ACC112 (cell line): ENCODE results near the gene CNNM4.

Experiments
- H2AFZ ChIP-seq: fragments of 200-600 bp; sonication (generic); one replicate; pipeline ENCODE4 v1.6.0; 2017; ENCODE audit warnings: antibody characterized with exemption, low read length; ENCODE audit not compliant: unreplicated experiment
- H3K27ac ChIP-seq: fragments of 200-600 bp; sonication (generic); 2 replicates; pipeline ENCODE4 v1.5.1; 2014; ENCODE audit warnings: low read depth, mild to moderate bottlenecking, antibody characterized with exemption, low read length, moderate library complexity
- H3K27me3 ChIP-seq: fragments of 200-600 bp; sonication (generic); 2 replicates; pipeline ENCODE4 v1.6.1; 2014; ENCODE audit warnings: mild to moderate bottlenecking, antibody characterized with exemption, low read length, moderate library complexity, mixed read lengths; ENCODE audit not compliant: insufficient read depth
- H3K36me3 ChIP-seq: fragments of 200-600 bp; sonication (generic); 2 replicates; pipeline ENCODE4 v1.6.1; 2016; ENCODE audit warnings: mild to moderate bottlenecking, antibody characterized with exemption, low read length, moderate library complexity, mixed read lengths; ENCODE audit not compliant: insufficient read depth
- H3K4me1 ChIP-seq: fragments of 200-600 bp; sonication (generic); one replicate; pipeline ENCODE4 v1.6.1; 2016; ENCODE audit warnings: low read length, mixed read lengths; ENCODE audit not compliant: insufficient read depth, unreplicated experiment, control insufficient read depth
- H3K4me3 ChIP-seq: fragments of 200-600 bp; sonication (generic); 2 replicates; pipeline ENCODE4 v1.5.1; 2014; ENCODE audit warnings: mild to moderate bottlenecking, low read depth, low read length
- H3K79me2 ChIP-seq: fragments of 200-600 bp; sonication (generic); one replicate; pipeline ENCODE4 v1.6.0; 2016; ENCODE audit warnings: low read length; ENCODE audit not compliant: control insufficient read depth, unreplicated experiment, insufficient read depth

CNNM4 gene

DNA sequence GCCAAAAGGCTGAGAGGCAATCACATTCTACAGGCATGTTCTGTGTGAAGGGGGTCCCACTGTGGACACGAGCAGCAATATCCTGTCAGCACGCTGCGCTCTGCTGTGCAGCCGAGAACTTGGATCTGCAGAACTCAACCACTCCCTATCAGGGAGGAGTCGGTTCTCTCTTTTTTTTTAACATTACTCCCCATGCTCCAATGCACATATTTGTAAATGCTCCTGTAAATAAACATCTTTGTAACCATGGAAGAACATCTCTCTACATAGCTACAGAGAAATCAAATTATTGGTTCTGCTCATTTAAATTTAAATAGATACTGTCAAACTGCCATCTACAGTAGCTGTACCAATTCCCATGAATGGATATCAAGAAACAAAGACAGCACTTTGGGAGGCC lies 86.1 kb downstream of the CNNM4 start:
- Histone ChIP-seq H3K4me1 (no peaks in the 10 kb centered on the region), H3K79me2 (no peaks in the 10 kb centered on the region), H3K36me3 (no peaks in the 10 kb centered on the region), H3K4me3 (no peak overlapping the region), H2AFZ (no peak overlapping the region), H3K27me3 (no peaks in the 10 kb centered on the region), H3K27ac (no peak overlapping the region)

DNA sequence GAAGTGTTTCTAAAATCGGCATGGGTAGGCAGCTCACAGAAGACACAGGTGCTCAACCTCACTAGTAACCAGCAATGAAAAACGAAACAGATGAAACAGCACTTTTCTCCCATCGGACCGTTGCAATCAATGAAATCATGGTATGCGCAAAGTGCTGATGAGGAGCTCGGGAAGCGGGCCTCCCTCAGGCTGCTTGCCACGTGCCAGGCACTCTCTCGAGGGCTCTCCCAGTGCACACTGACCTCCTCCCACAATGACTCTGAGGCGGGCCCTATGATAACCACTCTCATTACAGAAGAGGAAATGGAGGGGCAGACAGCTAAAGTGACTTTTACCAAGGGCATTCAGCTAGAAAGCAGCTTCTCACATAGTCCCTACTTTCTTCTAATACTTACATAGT lies 86.9 kb downstream of the CNNM4 start:
- Histone ChIP-seq H3K27me3 (no peaks in the 10 kb centered on the region), H2AFZ (no peak overlapping the region), H3K36me3 (no peaks in the 10 kb centered on the region), H3K79me2 (no peaks in the 10 kb centered on the region), H3K4me1 (no peaks in the 10 kb centered on the region), H3K4me3 (no peak overlapping the region), H3K27ac (no peak overlapping the region)

DNA sequence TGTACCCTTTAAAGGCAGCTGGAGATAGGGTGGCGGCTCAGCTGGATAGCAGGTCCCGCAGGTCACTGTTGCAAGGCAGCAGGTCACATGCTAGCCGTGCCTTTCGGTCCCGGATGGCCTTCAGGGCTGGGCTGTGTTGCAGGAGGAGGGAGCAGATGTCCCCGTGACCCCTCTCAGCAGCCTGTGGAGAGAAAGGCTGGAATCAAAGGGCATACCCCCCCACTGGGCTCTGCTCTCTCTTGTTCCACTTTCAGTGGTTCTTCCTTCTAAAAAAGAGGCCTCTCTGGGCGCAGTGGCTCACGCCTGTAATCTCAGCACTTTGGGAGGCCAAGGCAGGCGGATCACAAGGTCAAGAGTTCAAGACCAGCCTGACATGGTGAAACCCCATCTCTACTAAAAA lies 87.6 kb downstream of the CNNM4 start:
- Histone ChIP-seq H3K4me1 (no peaks in the 10 kb centered on the region), H3K27ac (no peak overlapping the region), H2AFZ (no peak overlapping the region), H3K79me2 (no peaks in the 10 kb centered on the region), H3K36me3 (no peaks in the 10 kb centered on the region), H3K27me3 (no peaks in the 10 kb centered on the region), H3K4me3 (no peak overlapping the region)

DNA sequence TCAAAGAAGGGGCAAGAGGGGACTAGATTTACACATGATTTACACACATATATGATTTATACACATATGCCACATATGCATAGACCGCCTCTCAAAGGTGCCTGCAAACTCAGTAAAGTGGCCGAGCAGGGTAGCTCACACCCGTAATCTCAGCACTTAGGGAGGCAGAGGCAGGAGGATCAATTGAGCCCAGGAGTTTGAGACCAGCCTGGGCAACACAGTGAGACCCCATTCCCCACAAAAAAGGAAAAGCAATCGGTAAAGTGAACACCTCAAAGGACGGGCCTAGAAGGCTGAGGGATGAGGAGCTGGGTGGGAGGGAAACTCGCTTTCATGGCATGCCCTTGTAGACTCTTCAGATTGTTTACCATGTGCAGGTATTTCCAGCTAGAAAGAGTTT lies 92.0 kb downstream of the CNNM4 start:
- Histone ChIP-seq H3K4me3 (no peak overlapping the region), H3K27ac (no peak overlapping the region), H3K27me3 (no peaks in the 10 kb centered on the region), H3K4me1 (peaks cover 5% of the 10 kb centered on the region), H2AFZ (no peak overlapping the region), H3K79me2 (no peaks in the 10 kb centered on the region), H3K36me3 (no peaks in the 10 kb centered on the region)

DNA sequence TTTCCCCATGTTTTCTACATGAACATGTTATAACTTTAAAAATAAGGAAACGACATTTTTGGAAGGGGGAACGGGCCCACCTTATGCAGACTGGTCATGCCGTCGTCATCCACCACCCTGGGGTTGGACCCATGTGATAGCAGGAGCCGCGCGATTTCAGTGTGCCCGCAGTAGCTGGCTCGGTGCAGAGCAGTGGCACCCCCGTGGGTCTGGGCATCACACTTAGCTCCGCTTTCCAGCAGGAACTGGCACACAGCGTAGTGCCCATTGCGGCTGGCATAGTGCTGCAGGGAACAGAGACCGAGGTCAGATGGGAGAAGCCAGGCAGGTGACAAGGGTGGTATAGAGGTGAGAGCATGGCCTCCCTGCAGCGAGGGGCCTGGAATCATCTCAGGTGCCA lies 92.6 kb downstream of the CNNM4 start:
- Histone ChIP-seq H3K79me2 (no peaks in the 10 kb centered on the region), H3K36me3 (no peaks in the 10 kb centered on the region), H3K4me1 (peaks cover 5% of the 10 kb centered on the region), H3K27me3 (no peaks in the 10 kb centered on the region), H3K4me3 (no peak overlapping the region), H2AFZ (no peak overlapping the region), H3K27ac (no peak overlapping the region)

DNA sequence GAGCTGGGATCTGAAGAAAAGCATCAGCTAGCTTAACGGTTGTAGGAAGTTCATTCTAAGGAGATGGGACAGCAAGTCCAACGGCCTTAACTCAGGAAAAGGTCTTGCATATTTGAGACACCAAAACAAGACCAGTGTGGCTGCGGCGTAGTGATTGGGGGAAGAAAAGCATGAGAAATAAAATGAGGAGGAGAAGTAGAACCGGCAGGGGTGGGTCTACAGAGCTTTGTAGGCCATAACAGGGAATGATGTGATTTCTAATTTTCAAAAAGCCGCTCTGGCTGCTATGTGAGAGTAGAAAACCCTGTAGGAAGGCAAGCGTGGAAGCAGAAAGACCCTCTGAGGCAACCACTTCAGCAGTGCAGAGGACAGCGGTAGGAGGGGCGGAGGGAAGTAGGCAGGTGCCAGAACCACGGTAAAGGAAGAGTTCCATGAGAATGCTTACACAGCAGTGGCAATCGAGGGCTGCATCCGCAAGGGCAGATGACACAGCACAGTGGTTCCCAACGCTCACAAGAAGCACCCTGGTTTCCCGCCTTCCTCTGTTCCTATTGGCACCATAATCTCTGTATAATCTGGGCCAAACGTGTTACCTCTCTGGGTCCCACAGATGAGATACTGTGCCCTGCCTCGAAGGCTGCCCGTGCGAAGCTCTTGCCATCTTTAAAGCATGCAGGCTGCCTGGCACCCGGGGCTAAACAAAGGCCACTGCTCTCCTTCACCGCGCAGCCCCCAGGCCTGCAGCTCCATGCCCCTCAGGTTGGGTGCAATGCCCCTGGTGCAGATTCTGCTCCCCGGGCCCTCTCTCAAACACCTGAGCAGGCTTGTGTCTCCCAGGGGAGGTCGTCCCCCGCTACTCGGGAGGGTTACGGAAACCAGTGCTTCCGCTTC lies 96.3 kb downstream of the CNNM4 start:
- H3K27ac ChIP-seq: no peak overlapping the region
- H3K4me1 ChIP-seq: peaks cover 5% of the 10 kb centered on the region
- no peaks in the 10 kb centered on the region for H3K79me2 ChIP-seq
- peak overlapping the region; percentile 82 for H2AFZ ChIP-seq
- H3K36me3 ChIP-seq: no peaks in the 10 kb centered on the region
- H3K27me3 ChIP-seq: no peaks in the 10 kb centered on the region
- peak overlapping the region; percentile 85 for H3K4me3 ChIP-seq

DNA sequence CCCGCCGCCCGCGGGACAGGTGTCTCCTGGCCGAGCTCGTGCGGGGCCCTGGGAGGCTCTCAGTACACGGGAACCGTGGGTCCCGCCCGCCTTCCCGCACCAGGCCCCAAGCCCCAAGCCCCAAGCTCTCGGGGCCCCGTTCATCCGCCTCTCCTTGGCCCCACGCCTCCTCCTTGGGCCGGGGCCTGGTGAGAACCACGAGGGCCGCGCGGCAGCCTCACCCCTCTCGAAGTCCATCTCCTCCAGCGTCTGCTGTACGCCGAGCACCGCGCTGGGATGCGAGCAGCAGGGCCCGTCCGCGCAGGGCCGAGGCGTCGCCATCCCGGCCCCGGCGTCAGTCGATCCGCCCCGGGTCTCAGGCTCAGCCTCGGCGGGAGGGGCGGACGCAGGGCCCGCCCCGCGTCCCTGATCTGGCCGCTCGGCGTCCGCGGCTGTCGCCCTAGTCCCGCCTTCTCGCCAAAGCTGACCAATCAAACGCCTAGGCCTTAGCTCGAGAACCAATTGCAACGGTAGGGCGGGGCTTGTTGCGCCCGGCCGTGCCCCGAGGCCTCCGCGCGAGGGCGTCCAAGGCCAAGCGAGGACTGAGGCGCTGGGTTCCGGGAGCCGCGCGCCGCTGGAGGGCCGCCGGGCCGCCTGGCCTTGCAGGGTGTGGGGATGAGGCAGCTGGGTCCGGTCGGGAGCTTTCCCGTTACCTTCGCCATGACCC lies 97.1 kb downstream of the CNNM4 start, which contains the start of gene ANKRD39:
TSS of gene ANKRD39 (minus strand) at position 350 of the 706 bp plus-strand sequence. CDS start at position 321, 29 bp downstream.
- peak within 1 kb of the TSS; percentile 85 for H3K4me3 ChIP-seq
- H3K36me3 ChIP-seq: no peaks in the 10 kb centered on the region
- peaks cover 5% of the 10 kb centered on the region for H3K4me1 ChIP-seq
- no peaks in the 10 kb centered on the region for H3K79me2 ChIP-seq
- no peak within 1 kb of the TSS for H3K27ac ChIP-seq
- no peaks in the 10 kb centered on the region for H3K27me3 ChIP-seq
- H2AFZ ChIP-seq: peak within 1 kb of the TSS; percentile 82

DNA sequence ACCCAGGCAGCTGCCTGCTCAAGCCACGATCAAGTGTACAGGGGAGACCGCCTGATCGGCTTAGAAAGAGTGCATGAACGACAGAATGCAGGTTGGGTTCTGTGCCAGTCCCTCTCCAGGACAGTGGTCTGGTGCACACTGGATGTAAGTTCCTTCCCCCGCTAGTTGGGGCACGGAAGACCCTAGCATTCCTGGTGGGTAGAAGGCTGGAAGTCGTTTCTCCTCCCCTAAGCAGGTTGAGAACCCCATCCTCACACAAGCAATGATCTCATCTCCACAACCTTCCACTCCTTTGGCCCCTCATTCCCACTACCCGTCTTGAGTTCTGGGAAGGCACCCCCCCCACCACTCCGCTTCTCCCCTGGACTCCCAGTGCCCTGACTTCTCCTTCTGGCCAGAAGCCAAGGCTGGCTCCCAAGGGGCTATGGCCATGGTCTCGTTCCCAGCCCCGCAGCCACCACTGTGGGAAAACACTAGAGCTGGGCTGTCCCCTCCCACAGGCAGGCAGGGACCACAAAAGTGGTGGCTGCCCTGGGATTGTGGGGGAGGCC lies 98.5 kb downstream of the CNNM4 start:
- H3K4me3 ChIP-seq: peak overlapping the region; percentile 85; the same call in 1 of the 2 replicates
- no peak overlapping the region for H3K27ac ChIP-seq
- no peaks in the 10 kb centered on the region for H3K27me3 ChIP-seq
- peaks cover 5% of the 10 kb centered on the region for H3K4me1 ChIP-seq
- H3K36me3 ChIP-seq: peaks cover 8% of the 10 kb centered on the region; the same call in 1 of the 2 replicates
- H2AFZ ChIP-seq: no peak overlapping the region
- H3K79me2 ChIP-seq: no peaks in the 10 kb centered on the region

DNA sequence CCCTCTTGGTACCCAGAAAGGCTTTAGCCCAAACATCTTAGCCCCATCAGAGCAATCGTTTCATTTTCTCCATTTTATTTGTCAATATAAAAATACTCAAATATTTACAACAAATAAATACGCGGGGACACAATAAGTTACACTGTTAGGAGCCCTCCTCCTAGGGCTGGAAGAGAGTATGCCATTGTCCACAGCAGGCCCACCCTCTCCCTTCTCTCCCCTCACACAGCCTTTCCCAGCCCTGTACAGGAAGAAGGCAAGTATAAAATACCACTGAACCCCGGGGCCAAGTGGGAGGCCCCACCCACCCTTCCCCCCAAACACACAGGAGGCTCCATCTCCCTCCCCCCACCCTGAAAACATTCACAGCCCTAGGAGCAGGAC lies 99.0 kb downstream of the CNNM4 start:
- no peak overlapping the region for H3K4me3 ChIP-seq
- no peak overlapping the region for H2AFZ ChIP-seq
- H3K27ac ChIP-seq: no peak overlapping the region
- H3K36me3 ChIP-seq: peaks cover 8% of the 10 kb centered on the region; the same call in 1 of the 2 replicates
- H3K27me3 ChIP-seq: no peaks in the 10 kb centered on the region
- H3K79me2 ChIP-seq: no peaks in the 10 kb centered on the region
- H3K4me1 ChIP-seq: peaks cover 5% of the 10 kb centered on the region

DNA sequence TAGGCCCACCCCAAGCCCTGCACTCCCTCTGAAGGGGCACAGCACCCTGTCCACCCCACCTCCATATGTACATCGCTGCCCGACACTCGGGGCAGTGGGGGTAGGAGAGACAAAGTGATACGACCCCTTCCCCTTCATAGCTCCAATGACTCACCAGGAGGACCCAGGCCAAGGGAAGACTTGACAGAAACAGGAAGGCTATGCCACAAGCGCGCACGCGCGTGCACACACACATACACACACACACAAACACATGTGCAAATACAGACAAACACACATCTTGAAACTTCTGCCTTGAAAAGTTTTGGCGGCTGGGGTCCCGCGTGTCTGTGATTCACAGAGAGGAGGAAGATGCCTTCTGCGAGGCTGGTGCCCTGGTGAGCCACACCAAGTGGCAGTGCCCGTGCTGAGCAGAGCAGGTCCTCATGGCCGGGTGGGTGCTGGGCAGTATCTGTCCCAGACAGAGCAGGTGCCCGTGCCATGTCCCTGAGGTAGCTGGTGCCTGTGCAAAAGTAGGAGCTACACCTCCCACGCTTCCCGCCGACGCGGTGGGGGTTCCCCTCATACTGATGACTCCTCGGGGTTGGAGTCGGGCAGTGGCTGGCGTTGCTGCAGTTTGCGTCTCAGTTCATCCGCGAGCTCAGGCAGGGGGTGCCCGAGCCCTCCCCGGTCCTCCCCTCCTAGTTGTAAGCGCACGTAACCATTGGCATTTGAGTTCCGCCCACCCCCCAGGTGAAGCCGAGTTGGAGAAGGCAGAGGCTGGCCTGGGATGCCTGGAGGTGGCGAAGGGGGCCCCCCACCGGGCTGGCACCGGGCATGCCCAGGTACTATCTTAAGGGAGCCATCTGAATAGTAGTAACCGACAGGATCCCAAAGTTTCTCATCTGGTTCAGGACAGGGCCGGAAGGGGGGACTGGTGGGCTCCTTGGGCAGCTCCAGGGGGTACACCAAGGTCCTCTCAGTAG lies 99.6 kb downstream of the CNNM4 start:
- Histone ChIP-seq H3K27ac (no peak overlapping the region), H3K27me3 (no peaks in the 10 kb centered on the region), H3K4me1 (peaks cover 5% of the 10 kb centered on the region), H3K79me2 (no peaks in the 10 kb centered on the region), H3K36me3 (peaks cover 10% of the 10 kb centered on the region; the same call in 1 of the 2 replicates), H2AFZ (no peak overlapping the region), H3K4me3 (no peak overlapping the region)
